ENCODE measurements around the gene GSTT2.

GRCh38 chr22:24006207-24006913 lies 26.4 kb downstream of the GSTT2 start:
- no peak for TF ChIP-seq SUZ12 (IDR thresholded peaks at IDR 0.05)
- TF ChIP-seq SP1 (IDR thresholded peaks at IDR 0.05): no peak
- no peak for TF ChIP-seq BHLHE40 (IDR thresholded peaks at IDR 0.05; ENCODE audit: borderline replicate concordance)
- no peak for TF ChIP-seq ZNF384 (IDR thresholded peaks at IDR 0.05)
- TF ChIP-seq FOXK2 (IDR thresholded peaks at IDR 0.05): no peak
- TF ChIP-seq LEF1 (IDR thresholded peaks at IDR 0.05; ENCODE audit: borderline replicate concordance): no peak
- no peak for TF ChIP-seq CTBP1 (IDR thresholded peaks at IDR 0.05; ENCODE audit: borderline replicate concordance)
